HCT116 (cell line): ENCODE data around the gene PGR.

ENCODE experiments used
- CTCF ChIP-seq, 3 experiments: fragments of 200-600 bp in 1 of 3; sonication (generic) in 1 of 3; IDR thresholded peaks in 2 of 3; conservative IDR thresholded peaks in 1 of 3; 2 replicates each; pipeline ENCODE4 v1.5.1; 2012 to 2017; ENCODE audit warnings: low read depth in 2 of 3, low read length in 2 of 3, antibody characterized with exemption in 1 of 3, borderline replicate concordance in 1 of 3, control low read depth in 1 of 3, mild to moderate bottlenecking in 1 of 3, mixed read lengths in 1 of 3, mixed run types in 1 of 3, moderate library complexity in 1 of 3; ENCODE audit not compliant: insufficient read depth in 1 of 3
- YY1 ChIP-seq: IDR thresholded peaks from 2 replicates; pipeline ENCODE4 v1.6.1; 2011; ENCODE audit warnings: low read length, low read depth, moderate library complexity, mild to moderate bottlenecking; ENCODE audit not compliant: insufficient replicate concordance; ENCODE audit errors: extremely low read depth

- TF ChIP-seq YY1 (no peak), CTCF (IDR thresholded peaks at IDR 0.05 in 2 of 3, conservative IDR thresholded peaks at IDR 0.05 in 1 of 3; ENCODE audit: borderline replicate concordance in 1 of 3, insufficient read depth in 1 of 3, low read depth in 2 of 3, low read length in 2 of 3) (no peak)
Measured at GRCh38 chr11:101176381-101176780, 46.8 kb upstream of the PGR start.
